H1 (cell line): ENCODE results near the gene FXN. TPM values are rescaled to one million over a fixed set of nuclear protein-coding genes. Genes with fewer than 3 reads are reported as not detected.

Experiments
- CTCF ChIA-PET: fragments of 300-600 bp; sonication (Branson Sonifier 250); formaldehyde crosslinking; loops from one replicate; lab custom pipeline; 2021; ENCODE audit not compliant: partially characterized antibody; lab: Charles Lee
- POLR2A ChIA-PET: fragments of 300-600 bp; sonication (Branson Sonifier 250); formaldehyde crosslinking; loops from one replicate; lab custom pipeline; 2021; ENCODE audit warnings: inconsistent platforms; ENCODE audit not compliant: partially characterized antibody; lab: Charles Lee
- DNase-seq, 2 experiments: peaks; one replicate each; pipeline versions ENCODE4 v3.0.0 to v3.0.0-alpha.2; 2010 to 2022; ENCODE audit warnings: low spot score in 2 of 2, low read depth in 1 of 2, mixed read lengths in 1 of 2
- FAIRE-seq: peaks from 2 replicates; lab custom pipeline; 2011; peaks lifted over from hg19 to GRCh38; lab: Jason Lieb, UNC
- H2AFZ ChIP-seq: 2 replicates; pipeline ENCODE4 v1.8.1; 2012; ENCODE audit warnings: low read length, inconsistent platforms
- H2AK5ac ChIP-seq: 2 replicates; pipeline ENCODE4 v1.6.1; 2013; ENCODE audit warnings: low read depth, low read length
- H2BK120ac ChIP-seq: replicated peaks from 2 replicates; pipeline ENCODE3; 2013; ENCODE audit warnings: low read depth, low read length, inconsistent platforms
- H2BK12ac ChIP-seq: 2 replicates; pipeline ENCODE4 v1.6.1; 2013; ENCODE audit warnings: low read depth, low read length
- H2BK15ac ChIP-seq: 2 replicates; pipeline ENCODE4 v1.6.1; 2013; ENCODE audit warnings: low read length
- H2BK20ac ChIP-seq: 2 replicates; pipeline ENCODE4 v1.6.1; 2013; ENCODE audit warnings: low read length
- H2BK5ac ChIP-seq: 2 replicates; pipeline ENCODE4 v1.6.1; 2013; ENCODE audit warnings: low read depth, low read length
- H3K14ac ChIP-seq: 2 replicates; pipeline ENCODE4 v1.6.1; 2013; ENCODE audit warnings: inconsistent platforms; ENCODE audit not compliant: insufficient read length
- H3K18ac ChIP-seq: 2 replicates; pipeline ENCODE4 v1.6.1; 2013; ENCODE audit warnings: low read length; ENCODE audit errors: extremely low read depth
- H3K23ac ChIP-seq: 2 replicates; pipeline ENCODE4 v1.6.1; 2013; ENCODE audit warnings: inconsistent platforms; ENCODE audit not compliant: insufficient read length
- H3K23me2 ChIP-seq: 2 replicates; pipeline ENCODE4 v1.6.1; 2013; ENCODE audit warnings: low read depth, low read length
- H3K27ac ChIP-seq: 2 replicates; pipeline ENCODE4 v1.6.1; 2011; ENCODE audit warnings: low read depth, low read length, inconsistent platforms
- H3K27me3 ChIP-seq, 4 experiments: replicated peaks in 1 of 4; 1 replicate in 1 of 4; 2 replicates in 3 of 4; pipeline versions ENCODE4 v1.6.1 to v1.8.1; 2011 to 2013; ENCODE audit warnings: low read length in 3 of 4, mild to moderate bottlenecking in 3 of 4, inconsistent platforms in 2 of 4, mixed read lengths in 2 of 4, moderate library complexity in 1 of 4; ENCODE audit not compliant: control insufficient read depth in 3 of 4, insufficient read depth in 3 of 4; ENCODE audit errors: extremely low read depth in 1 of 4
- H3K36me3 ChIP-seq, 4 experiments: 2 replicates each; pipeline versions ENCODE4 v1.6.1 to v1.8.1; 2011 to 2013; ENCODE audit warnings: mild to moderate bottlenecking in 4 of 4, low read length in 3 of 4, moderate library complexity in 2 of 4, control low read depth in 1 of 4, inconsistent platforms in 1 of 4; ENCODE audit not compliant: insufficient read depth in 4 of 4, control insufficient read depth in 2 of 4
- H3K4ac ChIP-seq: replicated peaks from 2 replicates; pipeline ENCODE3; 2013; ENCODE audit warnings: low read length, low read depth, mixed read lengths, inconsistent platforms; ENCODE audit not compliant: insufficient read length
- H3K4me1 ChIP-seq, 4 experiments: replicated peaks in 1 of 4; 1 replicate in 1 of 4; 2 replicates in 3 of 4; pipeline versions ENCODE4 v1.6.1 to v1.8.1; 2011 to 2013; ENCODE audit warnings: low read length in 3 of 4, inconsistent platforms in 2 of 4, mixed read lengths in 1 of 4; ENCODE audit not compliant: insufficient read depth in 4 of 4, control insufficient read depth in 3 of 4
- H3K4me2 ChIP-seq, 2 experiments: 2 replicates each; pipeline versions ENCODE4 v1.6.1 to v1.8.1; 2011 to 2013; ENCODE audit warnings: low read depth in 2 of 2, low read length in 2 of 2, control low read depth in 1 of 2, inconsistent platforms in 1 of 2, mild to moderate bottlenecking in 1 of 2; ENCODE audit not compliant: insufficient read depth in 1 of 2
- H3K4me3 ChIP-seq, 4 experiments: fragments of 200-600, 300-600 bp in 1 of 4; sonication (generic), shearing (Covaris generic), sonication (Bioruptor Twin) in 1 of 4; 2 replicates each; pipeline versions ENCODE4 v1.5.1 to v1.8.1; 2011 to 2016; ENCODE audit warnings: low read length in 4 of 4, low read depth in 3 of 4, control low read depth in 2 of 4, inconsistent platforms in 2 of 4, mild to moderate bottlenecking in 2 of 4, mixed read lengths in 1 of 4, moderate library complexity in 1 of 4; ENCODE audit not compliant: insufficient read depth in 2 of 4; ENCODE audit errors: extremely low read depth in 1 of 4
- H3K56ac ChIP-seq: replicated peaks from 2 replicates; pipeline ENCODE3; 2013; ENCODE audit warnings: low read depth, mild to moderate bottlenecking, mixed read lengths, low read length, inconsistent platforms; ENCODE audit not compliant: insufficient read length
- H3K79me1 ChIP-seq: 2 replicates; pipeline ENCODE4 v1.6.1; 2013; ENCODE audit warnings: low read depth, low read length, control low read depth
- H3K79me2 ChIP-seq, 2 experiments: 2 replicates each; pipeline versions ENCODE4 v1.6.1 to v1.8.1; 2012 to 2013; ENCODE audit warnings: low read length in 2 of 2, mild to moderate bottlenecking in 2 of 2, inconsistent platforms in 1 of 2; ENCODE audit not compliant: insufficient read depth in 2 of 2, control insufficient read depth in 1 of 2
- H3K9ac ChIP-seq, 4 experiments: replicated peaks in 1 of 4; 1 replicate in 1 of 4; 2 replicates in 3 of 4; pipeline versions ENCODE4 v1.6.1 to v1.8.1; 2011 to 2013; ENCODE audit warnings: low read depth in 3 of 4, low read length in 3 of 4, control low read depth in 2 of 4, mild to moderate bottlenecking in 2 of 4, moderate library complexity in 2 of 4, inconsistent platforms in 1 of 4; ENCODE audit errors: extremely low read depth in 1 of 4
- H3K9me3 ChIP-seq, 2 experiments: 2 replicates each; pipeline versions ENCODE4 v1.6.1 to v1.8.1; 2012 to 2013; ENCODE audit warnings: mild to moderate bottlenecking in 2 of 2, moderate library complexity in 2 of 2, control low read depth in 1 of 2, inconsistent platforms in 1 of 2, low read depth in 1 of 2, low read length in 1 of 2, mixed read lengths in 1 of 2; ENCODE audit not compliant: insufficient read depth in 2 of 2
- H4K20me1 ChIP-seq, 2 experiments: replicated peaks in 1 of 2; 2 replicates each; pipeline versions ENCODE3 to v1.8.1; 2011 to 2013; ENCODE audit warnings: inconsistent platforms in 2 of 2, low read length in 2 of 2, mild to moderate bottlenecking in 1 of 2; ENCODE audit not compliant: insufficient read depth in 2 of 2, control insufficient read depth in 1 of 2
- H4K5ac ChIP-seq: 2 replicates; pipeline ENCODE4 v1.6.1; 2013; ENCODE audit warnings: low read length, low read depth, mixed read lengths, inconsistent platforms; ENCODE audit not compliant: insufficient read length
- H4K8ac ChIP-seq: 2 replicates; pipeline ENCODE4 v1.8.0; 2013; ENCODE audit warnings: mild to moderate bottlenecking, moderate library complexity, low read length, inconsistent platforms; ENCODE audit not compliant: insufficient read depth; ENCODE audit errors: extremely low read depth
- H4K91ac ChIP-seq: replicated peaks from 2 replicates; pipeline ENCODE3; 2013; ENCODE audit warnings: low read length, mixed read lengths, inconsistent platforms; ENCODE audit not compliant: insufficient read length
- GABPA ChIP-seq: IDR thresholded peaks from 2 replicates; pipeline ENCODE4 v1.6.1; 2011; ENCODE audit warnings: mild to moderate bottlenecking, low read length, moderate library complexity, borderline replicate concordance; ENCODE audit not compliant: insufficient read depth
- HDAC2 ChIP-seq, 2 experiments: fragments of 300-600 bp in 1 of 2; sonication (generic) in 1 of 2; IDR thresholded peaks; 2 replicates each; pipeline ENCODE4 v1.6.1; 2011 to 2012; ENCODE audit warnings: low read depth in 2 of 2, low read length in 2 of 2, mild to moderate bottlenecking in 2 of 2, moderate library complexity in 2 of 2, borderline replicate concordance in 1 of 2, inconsistent platforms in 1 of 2
- PHF8 ChIP-seq: fragments of 200-600 bp; sonication (generic); conservative IDR thresholded peaks from 2 replicates; pipeline ENCODE4 v1.7.1; 2012; ENCODE audit warnings: low read depth, mild to moderate bottlenecking, inconsistent platforms, low read length, moderate library complexity
- TAF7 ChIP-seq: optimal IDR thresholded peaks from 2 replicates; pipeline ENCODE3; 2011; ENCODE audit warnings: low read depth, mild to moderate bottlenecking, inconsistent platforms, low read length, moderate library complexity, borderline replicate concordance
- WGBS, 2 experiments: shearing (Covaris generic) in 1 of 2; methylation state at CpG; one replicate each; pipeline versions ENCODE4 v1.1.6 to v1.1.7; 2013 to 2015; ENCODE audit warnings: low lambda C conversion rate in 2 of 2, mixed read lengths in 2 of 2, inconsistent platforms in 1 of 2, low coverage in 1 of 2, missing lambda C conversion rate in 1 of 2; ENCODE audit not compliant: insufficient replicate concordance in 2 of 2, insufficient coverage in 1 of 2, insufficient read length in 1 of 2; ENCODE audit errors: extremely low coverage in 1 of 2, missing lambda C conversion rate in 1 of 2; 5-methylcytosine and 5-hydroxymethylcytosine counted together
- polyA plus RNA-seq, 7 experiments: library from polyadenylated mRNA; depleted of rRNA in 3 of 7; stranded (reverse) in 5 of 7; unstranded in 2 of 7; fragments of >200 nt in 5 of 7; fragments of 200-250 nt in 2 of 7; gene quantifications; 1 replicate in 5 of 7; 2 replicates in 1 of 7; 4 replicates in 1 of 7; pipeline versions ENCODE4 v1.2.1 to v1.2.3, GENCODE V29; 2011 to 2013; ENCODE audit warnings: missing spikeins in 2 of 7, mixed read lengths in 2 of 7
- total RNA-seq: library from RNA; stranded (reverse); fragmentation: NEBNext Ultra II Directional; extraction: Animal tissue kit (Norgen Biotek cat#: 25700); gene quantifications from 2 replicates; pipeline ENCODE4 v1.2.1, GENCODE V29; 2021

Gene FXN
- total and polyA plus RNA-seq, 2 of the 8 experiments (the other 6 are each of a cell fraction or from before 2014, with no cell fraction given) = 34.2 to 37.5 TPM

- FAIRE-seq (no peak), DNase-seq (no peak)
- Histone ChIP-seq H3K4ac (no peak overlapping the region), H3K36me3 (no peaks in the 10 kb centered on the region), H2BK5ac (no peak overlapping the region), H3K14ac (no peak overlapping the region), H4K20me1 (no peaks in the 10 kb centered on the region), H3K79me1 (no peaks in the 10 kb centered on the region), H2BK120ac (no peak overlapping the region), H2BK15ac (no peak overlapping the region), H3K4me3 (no peak overlapping the region), H3K18ac (no peak overlapping the region), H2AFZ (no peak overlapping the region), H3K23me2 (no peaks in the 10 kb centered on the region), H2BK12ac (no peak overlapping the region), H3K27ac (no peak overlapping the region), H3K23ac (no peak overlapping the region), H3K9ac (no peak overlapping the region), H2BK20ac (no peak overlapping the region), H4K8ac (no peak overlapping the region), H2AK5ac (no peak overlapping the region), H3K79me2 (no peaks in the 10 kb centered on the region), H4K5ac (no peak overlapping the region), H3K4me1 (peaks cover 0 to 7% (median 2%) of the 10 kb centered on the region in 4 experiments; a peak in 3 of 7 replicates), H3K4me2 (no peak overlapping the region), H4K91ac (no peak overlapping the region), H3K56ac (no peak overlapping the region), H3K27me3 (no peaks in the 10 kb centered on the region), H3K9me3 (no peaks in the 10 kb centered on the region)
- WGBS, 2 experiments = 85% methylated on average over 2 of the region's 3 CpGs; no CpG with 5 or more reads in 1 of the 2 experiments
- TF ChIP-seq HDAC2 (IDR thresholded peaks at IDR 0.05; ENCODE audit: borderline replicate concordance in 1 of 2, low read depth in 2 of 2, low read length in 2 of 2) (no peak), TAF7 (no peak), GABPA (no peak), PHF8 (no peak)
- CTCF ChIA-PET = interaction anchor here (1.1 to 2.0 kb wide), 3 partner anchors 12 to 412 kb away, joined by 3 to 8 read pairs (median 4); no protein-coding TSS in a partner anchor
- POLR2A ChIA-PET = no interaction called here
Observed at GRCh38 chr9:68995776-68996175, 39.8 kb upstream of the FXN start.
